Activated CD8-positive, alpha-beta T cell treated with anti-CD3 and anti-CD28 coated beads, Interleukin-2, amount 10 ng/mL, durations not matched to agents 7 days and 5 days (primary cell): ENCODE data around the gene TRPM1. TPM values are rescaled to one million over a fixed set of nuclear protein-coding genes. Genes with fewer than 3 reads are reported as not detected.

ENCODE experiments used
- ATAC-seq: fragments of 150-1000 bp; cut with Tn5 transposase; one replicate; pipeline ENCODE4 v1.10.0; 2021; ENCODE audit warnings: moderate library complexity
- CTCF ChIA-PET: fragments of 350-600 bp; sonication (Branson Sonifier 250); formaldehyde crosslinking; loops from one replicate; lab custom pipeline; 2021; ENCODE audit warnings: antibody characterized with exemption; lab: Charles Lee
- POLR2A ChIA-PET: fragments of 350-600 bp; sonication (Branson Sonifier 250); formaldehyde crosslinking; loops from one replicate; lab custom pipeline; 2021; ENCODE audit warnings: antibody characterized with exemption; lab: Charles Lee
- DNase-seq: peaks from one replicate; pipeline ENCODE4 v3.0.0-alpha.2; 2020
- H3K27ac Mint-ChIP-seq: one replicate; pipeline ENCODE4 v1.8.0; 2021; ENCODE audit warnings: mild to moderate bottlenecking, mixed read lengths
- H3K27me3 Mint-ChIP-seq: one replicate; pipeline ENCODE4 v1.8.0; 2021; ENCODE audit warnings: low read depth, mixed read lengths
- H3K36me3 Mint-ChIP-seq: one replicate; pipeline ENCODE4 v1.8.0; 2021; ENCODE audit warnings: low read depth, mixed read lengths
- H3K4me1 Mint-ChIP-seq: one replicate; pipeline ENCODE4 v1.8.0; 2021; ENCODE audit warnings: low read depth, mixed read lengths
- H3K4me3 Mint-ChIP-seq: one replicate; pipeline ENCODE4 v1.8.0; 2021; ENCODE audit warnings: mild to moderate bottlenecking, mixed read lengths
- H3K9me3 Mint-ChIP-seq: one replicate; pipeline ENCODE4 v1.8.0; 2022; ENCODE audit warnings: mixed read lengths; ENCODE audit not compliant: insufficient read depth
- total RNA-seq, 2 experiments: library from RNA; stranded (reverse); gene quantifications; one replicate each; pipeline ENCODE4 v1.2.3, GENCODE V29; 2021

The TRPM1 gene
- total RNA-seq, 2 experiments from 2014 or later, result not detected

- H3K9me3 Mint-ChIP-seq, result no peaks in the 10 kb centered on the region
- CTCF ChIA-PET, result no interaction called here
- H3K4me3 Mint-ChIP-seq, result peak overlapping the region; percentile 47
- H3K27me3 Mint-ChIP-seq, result peaks cover 24% of the 10 kb centered on the region
- DNase-seq, result peak; percentile 44
- POLR2A ChIA-PET, result no interaction called here
- peaks cover 17% of the 10 kb centered on the region for H3K4me1 Mint-ChIP-seq
- H3K27ac Mint-ChIP-seq, result no peak overlapping the region
- H3K36me3 Mint-ChIP-seq, result no peaks in the 10 kb centered on the region
- peak; percentile 61 for ATAC-seq
These were observed 20.9 kb downstream of the TRPM1 start for GRCh38 chr15:31080591-31081014.

- Mint-ChIP-seq H3K4me3 (no peak overlapping the region), H3K27me3 (peaks cover 30% of the 10 kb centered on the region), H3K27ac (no peak overlapping the region), H3K9me3 (no peaks in the 10 kb centered on the region), H3K36me3 (no peaks in the 10 kb centered on the region), H3K4me1 (peaks cover 17% of the 10 kb centered on the region)
- DNase-seq, result no peak
- CTCF ChIA-PET, result interaction anchor here (1.2 kb wide), 1 partner anchor 10 kb away, joined by 4 read pairs; no protein-coding TSS in a partner anchor
- ATAC-seq, result no peak
- POLR2A ChIA-PET, result no interaction called here
These were observed 22.0 kb downstream of the TRPM1 start for GRCh38 chr15:31079519-31079918.

- H3K27ac Mint-ChIP-seq, result no peak overlapping the region
- peaks cover 17% of the 10 kb centered on the region for H3K4me1 Mint-ChIP-seq
- no peak overlapping the region for H3K4me3 Mint-ChIP-seq
- no peaks in the 10 kb centered on the region for H3K36me3 Mint-ChIP-seq
- no peaks in the 10 kb centered on the region for H3K9me3 Mint-ChIP-seq
- ATAC-seq, result no peak
- DNase-seq, result no peak
- ChIA-PET POLR2A (interaction anchor here (0.6 kb wide), 1 partner anchor 959 kb away, joined by 4 read pairs; no protein-coding TSS in a partner anchor), CTCF (no interaction called here)
- peaks cover 33% of the 10 kb centered on the region for H3K27me3 Mint-ChIP-seq
These were observed 23.1 kb downstream of the TRPM1 start for GRCh38 chr15:31078471-31078870.

- Mint-ChIP-seq H3K4me3 (no peak overlapping the region), H3K9me3 (no peaks in the 10 kb centered on the region), H3K27ac (no peak overlapping the region), H3K36me3 (no peaks in the 10 kb centered on the region), H3K4me1 (peaks cover 15% of the 10 kb centered on the region), H3K27me3 (peaks cover 33% of the 10 kb centered on the region)
- no peak for DNase-seq
- ChIA-PET POLR2A (no interaction called here), CTCF (no interaction called here)
- no peak for ATAC-seq
These were observed 23.6 kb downstream of the TRPM1 start for GRCh38 chr15:31077941-31078340.

GRCh38 chr15:31077181-31077580 is 24.3 kb downstream of the TRPM1 start:
- Mint-ChIP-seq H3K36me3 (no peaks in the 10 kb centered on the region), H3K4me1 (peaks cover 12% of the 10 kb centered on the region), H3K9me3 (no peaks in the 10 kb centered on the region), H3K4me3 (no peak overlapping the region), H3K27ac (no peak overlapping the region), H3K27me3 (peaks cover 35% of the 10 kb centered on the region)
- CTCF ChIA-PET, result no interaction called here
- DNase-seq, result no peak
- no peak for ATAC-seq
- POLR2A ChIA-PET, result no interaction called here

- Mint-ChIP-seq H3K36me3 (no peaks in the 10 kb centered on the region), H3K9me3 (no peaks in the 10 kb centered on the region), H3K27ac (no peak overlapping the region), H3K4me3 (no peak overlapping the region), H3K4me1 (no peaks in the 10 kb centered on the region), H3K27me3 (peaks cover 34% of the 10 kb centered on the region)
- ChIA-PET CTCF (no interaction called here), POLR2A (no interaction called here)
- DNase-seq, result no peak
- ATAC-seq, result no peak
These were observed 27.2 kb downstream of the TRPM1 start for GRCh38 chr15:31074321-31074720.

GRCh38 chr15:31070867-31071266 is 30.7 kb downstream of the TRPM1 start:
- H3K27ac Mint-ChIP-seq, result no peak overlapping the region
- no peaks in the 10 kb centered on the region for H3K36me3 Mint-ChIP-seq
- H3K4me3 Mint-ChIP-seq, result no peak overlapping the region
- H3K27me3 Mint-ChIP-seq, result peaks cover 27% of the 10 kb centered on the region
- no peaks in the 10 kb centered on the region for H3K4me1 Mint-ChIP-seq
- ChIA-PET POLR2A (interaction anchor here (0.8 kb wide), 1 partner anchor 427 kb away, joined by 4 read pairs; no protein-coding TSS in a partner anchor), CTCF (no interaction called here)
- DNase-seq (no peak), ATAC-seq (no peak)
- no peaks in the 10 kb centered on the region for H3K9me3 Mint-ChIP-seq

- POLR2A ChIA-PET, result no interaction called here
- CTCF ChIA-PET, result interaction anchor here (0.6 kb wide), 1 partner anchor 223 kb away, joined by 5 read pairs; no protein-coding TSS in a partner anchor
- DNase-seq, result no peak
- ATAC-seq, result no peak
- H3K36me3 Mint-ChIP-seq, result no peaks in the 10 kb centered on the region
- H3K9me3 Mint-ChIP-seq, result no peaks in the 10 kb centered on the region
- no peak overlapping the region for H3K27ac Mint-ChIP-seq
- no peaks in the 10 kb centered on the region for H3K4me1 Mint-ChIP-seq
- no peak overlapping the region for H3K4me3 Mint-ChIP-seq
- peaks cover 16% of the 10 kb centered on the region for H3K27me3 Mint-ChIP-seq
These were observed 32.0 kb downstream of the TRPM1 start for GRCh38 chr15:31069360-31070000.

- no peak for ATAC-seq
- Mint-ChIP-seq H3K9me3 (no peaks in the 10 kb centered on the region), H3K36me3 (no peaks in the 10 kb centered on the region), H3K4me1 (no peaks in the 10 kb centered on the region), H3K4me3 (no peak overlapping the region), H3K27me3 (peaks cover 10% of the 10 kb centered on the region), H3K27ac (no peak overlapping the region)
- no peak for DNase-seq
- CTCF ChIA-PET, result interaction anchor here (1.0 kb wide), 1 partner anchor 61 kb away, joined by 3 read pairs; no protein-coding TSS in a partner anchor
- POLR2A ChIA-PET, result no interaction called here
These were observed 33.5 kb downstream of the TRPM1 start for GRCh38 chr15:31067890-31068603.

- ChIA-PET CTCF (no interaction called here), POLR2A (no interaction called here)
- no peaks in the 10 kb centered on the region for H3K9me3 Mint-ChIP-seq
- H3K27me3 Mint-ChIP-seq, result peaks cover 3% of the 10 kb centered on the region
- no peak overlapping the region for H3K27ac Mint-ChIP-seq
- no peaks in the 10 kb centered on the region for H3K36me3 Mint-ChIP-seq
- H3K4me1 Mint-ChIP-seq, result no peaks in the 10 kb centered on the region
- DNase-seq (no peak), ATAC-seq (no peak)
- no peak overlapping the region for H3K4me3 Mint-ChIP-seq
These were observed 35.7 kb downstream of the TRPM1 start for GRCh38 chr15:31065824-31066223.

- ChIA-PET CTCF (no interaction called here), POLR2A (no interaction called here)
- Mint-ChIP-seq H3K27ac (no peak overlapping the region), H3K27me3 (peaks cover 6% of the 10 kb centered on the region), H3K36me3 (no peaks in the 10 kb centered on the region), H3K9me3 (no peaks in the 10 kb centered on the region), H3K4me1 (no peaks in the 10 kb centered on the region), H3K4me3 (no peak overlapping the region)
- DNase-seq, result no peak
- ATAC-seq, result no peak
These were observed 38.6 kb downstream of the TRPM1 start for GRCh38 chr15:31062911-31063310.

- ATAC-seq (no peak), DNase-seq (no peak)
- H3K4me1 Mint-ChIP-seq, result no peaks in the 10 kb centered on the region
- H3K27me3 Mint-ChIP-seq, result peaks cover 10% of the 10 kb centered on the region
- POLR2A ChIA-PET, result no interaction called here
- H3K4me3 Mint-ChIP-seq, result no peak overlapping the region
- no peaks in the 10 kb centered on the region for H3K9me3 Mint-ChIP-seq
- H3K27ac Mint-ChIP-seq, result no peak overlapping the region
- CTCF ChIA-PET, result no interaction called here
- no peaks in the 10 kb centered on the region for H3K36me3 Mint-ChIP-seq
These were observed 39.1 kb downstream of the TRPM1 start for GRCh38 chr15:31062310-31062847.
